DOHH2 (cell line): ENCODE results near the gene SYT1.

Experiments
- H3F3A ChIP-seq: fragments of 200-600 bp; sonication (generic), shearing (Covaris generic); 2 replicates; pipeline ENCODE4 v1.6.0; 2016; ENCODE audit warnings: antibody characterized with exemption, mild to moderate bottlenecking; ENCODE audit not compliant: control insufficient read depth, insufficient read depth
- H3K27ac ChIP-seq: fragments of 200-600 bp; sonication (generic); 2 replicates; pipeline ENCODE4 v1.5.1; 2014; ENCODE audit warnings: low read depth, mild to moderate bottlenecking, low read length, moderate library complexity
- H3K27me3 ChIP-seq: fragments of 200-600 bp; sonication (generic); 2 replicates; pipeline ENCODE4 v1.6.1; 2014; ENCODE audit warnings: mild to moderate bottlenecking, low read length, mixed read lengths; ENCODE audit not compliant: control insufficient read depth
- H3K36me3 ChIP-seq: fragments of 200-600 bp; sonication (generic); 2 replicates; pipeline ENCODE4 v1.6.1; 2014; ENCODE audit warnings: mild to moderate bottlenecking, low read length, moderate library complexity, mixed read lengths; ENCODE audit not compliant: control insufficient read depth
- H3K4me1 ChIP-seq: fragments of 200-600 bp; sonication (generic); 2 replicates; pipeline ENCODE4 v1.6.1; 2014; ENCODE audit warnings: mild to moderate bottlenecking, low read length, mixed read lengths; ENCODE audit not compliant: control insufficient read depth
- H3K4me2 ChIP-seq: fragments of 200-600 bp; sonication (generic); 2 replicates; pipeline ENCODE4 v1.6.0; 2014; ENCODE audit warnings: mild to moderate bottlenecking, low read length, moderate library complexity
- H3K4me3 ChIP-seq: fragments of 200-600 bp; sonication (generic); 2 replicates; pipeline ENCODE4 v1.5.1; 2014; ENCODE audit warnings: mild to moderate bottlenecking, low read length, mixed read lengths
- H3K79me2 ChIP-seq: fragments of 200-600 bp; sonication (generic); 2 replicates; pipeline ENCODE4 v1.6.1; 2014; ENCODE audit warnings: mild to moderate bottlenecking, low read length, mixed read lengths; ENCODE audit not compliant: control insufficient read depth
- H3K9me2 ChIP-seq: fragments of 200-600 bp; sonication (generic); replicated peaks from 2 replicates; pipeline ENCODE4 v1.6.1; 2014; ENCODE audit warnings: mild to moderate bottlenecking, low read length, mixed read lengths; ENCODE audit not compliant: control insufficient read depth
- H3K9me3 ChIP-seq: fragments of 200-600 bp; sonication (generic); 2 replicates; pipeline ENCODE4 v1.6.1; 2014; ENCODE audit warnings: antibody characterized with exemption, low read length, mixed read lengths; ENCODE audit not compliant: control insufficient read depth, insufficient read depth
- H4K20me1 ChIP-seq: fragments of 200-600 bp; sonication (generic); 2 replicates; pipeline ENCODE4 v1.6.0; 2014; ENCODE audit warnings: low read depth, mild to moderate bottlenecking, antibody characterized with exemption, low read length, moderate library complexity; ENCODE audit not compliant: control insufficient read depth, insufficient read depth
- EZH2phosphoT487 ChIP-seq: fragments of 200-600 bp; sonication (generic); IDR thresholded peaks from 2 replicates; pipeline ENCODE4 v1.6.1; 2017; ENCODE audit warnings: borderline replicate concordance, mild to moderate bottlenecking, antibody characterized with exemption, low read length, moderate library complexity, mixed read lengths
- TF ChIP-seq, protein P1 (sequence below): fragments of 200-600 bp; sonication (generic); IDR thresholded peaks from one replicate; pipeline ENCODE4 v1.5.1; 2014; ENCODE audit warnings: antibody characterized with exemption, mild to moderate bottlenecking, low read depth, low read length; ENCODE audit not compliant: poor library complexity, severe bottlenecking

Gene SYT1

GRCh38 chr12:79223761-79224160, 359.2 kb downstream of the SYT1 start:
- no peaks in the 10 kb centered on the region for H3K4me1 ChIP-seq
- no peaks in the 10 kb centered on the region for H3K27me3 ChIP-seq
- no peak overlapping the region for H3K4me2 ChIP-seq
- H3K9me3 ChIP-seq: no peaks in the 10 kb centered on the region
- no peaks in the 10 kb centered on the region for H3F3A ChIP-seq
- no peak overlapping the region for H3K4me3 ChIP-seq
- TF ChIP-seq, protein P1, sequence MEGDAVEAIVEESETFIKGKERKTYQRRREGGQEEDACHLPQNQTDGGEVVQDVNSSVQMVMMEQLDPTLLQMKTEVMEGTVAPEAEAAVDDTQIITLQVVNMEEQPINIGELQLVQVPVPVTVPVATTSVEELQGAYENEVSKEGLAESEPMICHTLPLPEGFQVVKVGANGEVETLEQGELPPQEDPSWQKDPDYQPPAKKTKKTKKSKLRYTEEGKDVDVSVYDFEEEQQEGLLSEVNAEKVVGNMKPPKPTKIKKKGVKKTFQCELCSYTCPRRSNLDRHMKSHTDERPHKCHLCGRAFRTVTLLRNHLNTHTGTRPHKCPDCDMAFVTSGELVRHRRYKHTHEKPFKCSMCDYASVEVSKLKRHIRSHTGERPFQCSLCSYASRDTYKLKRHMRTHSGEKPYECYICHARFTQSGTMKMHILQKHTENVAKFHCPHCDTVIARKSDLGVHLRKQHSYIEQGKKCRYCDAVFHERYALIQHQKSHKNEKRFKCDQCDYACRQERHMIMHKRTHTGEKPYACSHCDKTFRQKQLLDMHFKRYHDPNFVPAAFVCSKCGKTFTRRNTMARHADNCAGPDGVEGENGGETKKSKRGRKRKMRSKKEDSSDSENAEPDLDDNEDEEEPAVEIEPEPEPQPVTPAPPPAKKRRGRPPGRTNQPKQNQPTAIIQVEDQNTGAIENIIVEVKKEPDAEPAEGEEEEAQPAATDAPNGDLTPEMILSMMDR: no peak
- no peak for TF ChIP-seq EZH2phosphoT487
- H3K9me2 ChIP-seq: no peaks in the 10 kb centered on the region
- H3K79me2 ChIP-seq: no peaks in the 10 kb centered on the region
- H3K27ac ChIP-seq: no peak overlapping the region
- H3K36me3 ChIP-seq: no peaks in the 10 kb centered on the region
- H4K20me1 ChIP-seq: no peaks in the 10 kb centered on the region

DNA sequence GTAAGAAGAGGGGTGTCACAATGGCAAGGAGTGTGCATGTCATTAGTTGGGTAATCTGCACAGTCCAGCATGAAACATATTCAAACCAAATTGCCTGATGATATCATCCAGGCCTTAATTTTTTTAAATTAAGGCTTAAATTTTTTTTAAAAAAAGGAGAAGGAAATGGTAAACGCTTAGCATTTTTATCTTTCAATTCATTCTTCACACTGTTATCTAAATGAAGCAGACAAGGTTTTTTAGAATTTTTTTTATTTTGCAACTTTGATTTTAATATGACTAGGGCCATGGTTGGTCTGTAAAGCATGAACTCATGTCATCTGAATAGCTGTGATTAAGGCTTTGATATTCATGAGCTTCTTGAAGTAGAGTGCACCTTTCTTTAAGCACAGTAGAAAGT, 362.5 kb downstream of the SYT1 start:
- Histone ChIP-seq H3K36me3 (no peaks in the 10 kb centered on the region), H3K27ac (no peak overlapping the region), H3K9me3 (no peaks in the 10 kb centered on the region), H3K9me2 (no peaks in the 10 kb centered on the region), H3K4me1 (no peaks in the 10 kb centered on the region), H3K27me3 (no peaks in the 10 kb centered on the region), H4K20me1 (no peaks in the 10 kb centered on the region), H3K4me3 (no peak overlapping the region), H3K79me2 (no peaks in the 10 kb centered on the region), H3K4me2 (no peak overlapping the region), H3F3A (no peaks in the 10 kb centered on the region)
- TF ChIP-seq, protein P1: no peak
- no peak for TF ChIP-seq EZH2phosphoT487

DNA sequence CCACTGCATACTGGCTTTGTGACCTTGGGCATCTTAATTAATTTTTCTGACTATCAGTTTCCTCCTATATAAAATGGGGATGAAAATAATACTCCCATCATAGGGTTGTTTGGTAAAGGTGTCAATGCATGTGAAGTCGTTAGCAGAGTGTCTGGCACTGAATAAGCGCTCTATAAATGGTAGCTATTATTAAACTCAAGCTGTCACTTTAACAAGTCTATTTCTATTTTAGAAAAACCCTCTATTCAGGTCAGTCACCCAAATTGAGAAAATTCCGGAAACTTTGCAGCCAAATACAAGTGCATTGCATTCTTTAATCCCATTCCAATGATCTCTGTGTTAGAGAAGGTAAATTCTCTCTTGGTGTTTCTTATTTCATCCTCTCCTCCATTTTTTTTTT, 363.1 kb downstream of the SYT1 start:
- H3K4me3 ChIP-seq: no peak overlapping the region
- no peaks in the 10 kb centered on the region for H3K27me3 ChIP-seq
- no peak for TF ChIP-seq EZH2phosphoT487
- TF ChIP-seq, protein P1: no peak

More for the DNA sequence above, 363.1 kb downstream of the SYT1 start:
- Histone ChIP-seq H3F3A (no peaks in the 10 kb centered on the region), H3K27ac (no peak overlapping the region), H4K20me1 (no peaks in the 10 kb centered on the region), H3K36me3 (no peaks in the 10 kb centered on the region), H3K9me2 (no peaks in the 10 kb centered on the region), H3K9me3 (no peaks in the 10 kb centered on the region), H3K79me2 (no peaks in the 10 kb centered on the region), H3K4me1 (no peaks in the 10 kb centered on the region), H3K4me2 (no peak overlapping the region)
